HG03095 (cell line): ENCODE measurements around the gene UBA5.
"Not testable (repeated sequence)": the region's sequence is repeated elsewhere in the genome, so short reads cannot be mapped to it uniquely, and the experiment has no call there.

Experiments used
- ATAC-seq: cut with Tn5 transposase; IDR thresholded peaks from one replicate; pipeline ENCODE4 v1.9.1; 2021; ENCODE audit warnings: moderate library complexity; ENCODE audit not compliant: unreplicated experiment

UBA5 gene

DNA sequence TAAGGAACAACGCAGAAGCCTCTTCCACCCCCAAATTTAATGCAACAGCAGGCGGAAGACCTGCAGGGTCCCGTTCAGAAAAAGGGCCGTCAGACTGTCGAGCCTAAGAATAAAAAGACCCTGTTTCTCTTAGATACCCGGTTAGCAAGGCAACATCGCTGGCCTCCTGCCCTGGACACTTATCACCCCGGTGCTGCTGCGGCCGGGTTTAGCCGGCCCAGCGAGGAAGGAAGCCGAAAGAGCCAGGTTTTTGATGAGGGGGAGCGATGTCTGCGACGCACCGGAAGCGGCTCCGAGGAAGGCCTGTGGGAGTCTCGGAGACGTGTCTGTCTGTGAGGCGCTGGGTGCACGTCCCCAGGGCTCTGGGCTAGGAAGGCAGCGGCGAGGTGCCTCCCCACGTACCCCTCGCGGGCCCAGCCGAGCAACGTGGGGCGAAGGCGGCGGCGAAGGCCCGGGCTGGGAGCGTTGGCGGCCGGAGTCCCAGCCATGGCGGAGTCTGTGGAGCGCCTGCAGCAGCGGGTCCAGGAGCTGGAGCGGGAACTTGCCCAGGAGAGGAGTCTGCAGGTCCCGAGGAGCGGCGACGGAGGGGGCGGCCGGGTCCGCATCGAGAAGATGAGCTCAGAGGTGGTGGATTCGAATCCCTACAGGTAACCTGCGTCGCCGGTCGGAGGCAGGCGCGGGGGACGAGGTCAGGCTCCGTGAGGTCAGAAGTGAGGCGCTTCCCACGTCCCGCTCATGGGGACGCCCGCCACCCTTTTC, at the start of gene UBA5:
UBA5 (plus strand) TSS at position 278 of the 759 bp plus-strand sequence; CDS start at position 487, 209 bp downstream.
- peak; percentile 67 for ATAC-seq

DNA sequence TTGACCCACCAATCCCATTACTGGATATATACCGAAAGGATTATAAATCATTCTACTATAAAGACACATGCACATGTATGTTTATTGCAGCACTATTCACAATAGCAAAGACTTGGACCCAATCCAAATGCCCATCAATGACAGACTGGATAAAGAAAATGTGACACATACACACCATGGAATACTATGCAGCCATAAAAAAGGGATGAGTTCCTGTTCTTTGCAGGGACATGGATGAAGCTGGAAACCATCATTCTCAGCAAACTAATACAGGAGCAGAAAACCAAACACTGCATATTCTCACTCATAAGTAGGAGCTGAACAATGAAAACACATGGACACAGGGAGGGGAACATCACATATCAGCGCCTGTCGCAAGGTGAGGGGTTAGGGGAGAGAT, 44.8 kb upstream of the UBA5 start:
- not testable (repeated sequence) for ATAC-seq

DNA sequence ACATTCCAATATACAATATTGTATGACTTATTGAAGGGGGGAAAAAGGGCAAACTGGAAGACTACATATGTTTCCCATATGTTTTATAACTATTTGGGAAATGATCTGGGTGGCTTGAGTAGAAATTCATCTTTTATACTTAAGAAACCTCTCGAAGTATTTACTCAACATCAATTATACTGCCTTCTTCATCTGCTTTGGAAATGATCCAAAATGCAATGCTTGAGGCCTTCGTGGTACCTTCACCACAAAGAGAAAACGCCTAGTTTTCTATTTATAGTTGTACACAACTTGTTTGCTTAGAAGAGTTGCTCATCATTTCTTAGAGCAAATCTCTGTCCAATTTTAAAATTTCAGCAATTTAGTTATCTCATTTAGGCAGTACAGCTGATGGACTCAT, 44.2 kb upstream of the UBA5 start:
- ATAC-seq, result no peak

DNA sequence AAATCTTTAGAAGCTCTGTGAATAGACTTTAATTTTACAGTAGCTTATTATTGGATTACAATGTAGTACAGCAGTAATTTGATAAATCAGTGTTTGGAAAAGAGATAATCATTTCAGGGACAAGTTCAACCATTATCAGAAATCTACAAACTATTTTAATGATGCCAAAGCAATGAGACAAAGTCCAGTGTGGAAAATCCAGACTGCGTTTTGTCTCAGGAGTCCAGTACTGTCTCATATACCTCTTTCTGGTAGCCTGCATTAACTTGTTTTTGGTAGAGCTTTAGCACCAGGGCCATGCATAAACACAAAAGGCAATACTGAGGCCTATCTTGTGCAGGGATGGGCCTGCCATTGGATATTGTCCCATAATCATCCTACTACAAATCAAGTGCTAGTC, 43.3 kb upstream of the UBA5 start:
- no peak for ATAC-seq

DNA sequence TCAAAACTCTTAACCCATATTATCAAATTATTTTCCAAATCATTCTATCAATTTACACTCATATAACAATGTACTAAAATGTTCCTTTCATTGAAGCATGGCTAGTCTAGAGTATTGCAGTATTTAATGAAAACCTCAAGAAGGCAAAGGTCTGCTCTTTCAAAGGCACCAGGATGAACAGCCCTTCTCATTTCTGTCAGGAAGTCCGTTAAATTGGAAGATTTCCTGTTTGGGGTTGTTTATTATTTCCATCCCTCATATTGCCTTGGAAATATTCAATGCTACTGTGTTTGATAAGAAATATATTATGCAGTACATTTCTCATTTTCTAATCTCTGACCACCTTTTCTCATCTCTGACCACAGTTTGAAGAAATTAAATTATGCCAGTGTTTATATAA, 38.0 kb upstream of the UBA5 start:
- no peak for ATAC-seq

DNA sequence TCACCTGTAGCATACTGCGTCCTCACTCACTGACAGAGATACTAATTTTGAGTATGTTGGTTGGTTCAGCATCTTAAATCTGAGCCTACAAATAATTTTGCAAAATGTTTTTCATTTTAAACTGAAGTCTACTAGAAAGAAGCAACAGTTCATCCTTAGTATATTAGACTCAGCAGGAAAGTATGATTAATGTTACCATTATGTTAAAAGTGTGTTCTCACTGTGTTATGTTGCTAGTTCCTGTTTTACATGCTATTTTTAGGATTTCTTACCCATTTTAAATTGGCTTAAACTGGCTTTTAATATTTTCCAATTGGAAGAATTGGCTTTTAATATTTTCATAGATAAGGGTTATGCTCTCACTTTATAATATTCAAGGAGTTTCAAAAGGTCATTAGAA, 37.4 kb upstream of the UBA5 start:
- ATAC-seq, result no peak

DNA sequence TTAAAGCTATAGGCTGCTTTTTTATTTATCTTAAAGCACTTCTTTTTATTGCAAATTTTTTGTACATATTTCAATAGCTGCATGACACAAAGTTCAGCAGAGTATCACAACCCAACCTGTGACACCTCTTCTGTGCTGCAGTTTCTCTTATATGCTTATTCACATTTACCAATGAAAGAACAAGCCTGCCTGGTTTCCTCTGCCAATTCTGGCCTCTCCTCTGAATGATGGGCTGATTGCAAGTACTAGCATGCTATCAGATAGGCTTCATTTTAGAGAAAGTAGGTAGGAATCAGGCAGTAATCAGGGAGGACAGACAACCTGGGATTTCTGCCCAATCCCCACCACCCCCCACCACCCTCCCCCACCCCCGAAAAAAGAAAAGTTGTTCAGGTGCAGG, 36.5 kb upstream of the UBA5 start:
- no peak for ATAC-seq

DNA sequence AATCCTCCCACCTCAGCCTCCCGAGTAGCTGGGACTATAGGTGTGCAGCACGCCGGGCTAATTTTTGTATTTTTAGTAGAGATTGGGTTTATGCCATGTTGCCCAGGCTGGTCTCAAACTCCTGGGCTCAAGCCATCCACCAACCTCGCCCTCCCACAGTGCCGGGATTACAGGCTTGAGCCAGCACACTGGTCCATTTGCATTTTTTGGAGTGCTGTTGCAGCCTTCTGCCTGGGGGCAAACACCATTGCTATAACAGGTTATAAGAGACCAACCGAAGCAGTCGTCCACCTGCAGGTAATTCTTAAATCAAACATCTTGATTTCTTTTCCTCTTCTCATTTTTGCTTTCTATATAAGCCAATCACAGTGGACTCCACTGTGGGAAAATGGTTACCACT, 35.3 kb upstream of the UBA5 start:
- no peak for ATAC-seq

DNA sequence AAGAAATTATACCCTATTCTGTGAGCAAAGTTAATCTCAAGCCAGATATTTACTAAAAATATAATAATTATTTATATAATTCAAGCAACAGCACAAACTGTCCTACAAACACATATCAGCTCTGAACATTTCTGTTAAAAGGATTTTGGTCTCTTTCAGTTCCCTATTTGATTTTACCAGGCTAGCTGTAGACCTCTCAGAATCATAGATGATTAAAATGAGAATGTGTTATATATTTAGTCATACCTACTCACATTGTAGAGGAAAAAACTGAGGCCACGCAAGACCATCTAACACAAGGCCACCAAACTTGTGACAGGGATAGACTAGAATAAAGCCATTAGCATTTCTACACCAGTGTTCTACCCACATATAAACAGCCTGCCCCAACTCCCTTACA, 34.5 kb upstream of the UBA5 start:
- ATAC-seq, result peak; percentile 73

DNA sequence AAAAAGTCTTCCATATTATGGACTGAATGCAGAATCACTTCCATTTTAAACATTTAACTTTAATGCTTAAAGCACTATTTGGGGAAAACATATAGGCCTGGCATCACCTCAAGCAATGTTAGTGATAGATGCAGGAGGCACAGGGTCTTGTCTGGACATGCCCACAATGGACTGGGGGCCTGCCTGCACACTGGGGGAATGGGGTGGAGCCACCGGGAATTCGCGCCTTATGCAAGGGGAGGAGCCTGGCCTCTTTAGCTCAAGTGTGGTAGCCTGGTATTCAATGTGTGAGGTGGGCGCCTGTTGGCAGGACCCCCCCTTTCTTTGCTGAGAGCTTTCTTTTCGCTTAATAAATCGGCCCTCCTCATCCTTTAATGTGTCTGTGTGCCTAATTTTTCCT, 33.2 kb upstream of the UBA5 start:
- ATAC-seq, result no peak

DNA sequence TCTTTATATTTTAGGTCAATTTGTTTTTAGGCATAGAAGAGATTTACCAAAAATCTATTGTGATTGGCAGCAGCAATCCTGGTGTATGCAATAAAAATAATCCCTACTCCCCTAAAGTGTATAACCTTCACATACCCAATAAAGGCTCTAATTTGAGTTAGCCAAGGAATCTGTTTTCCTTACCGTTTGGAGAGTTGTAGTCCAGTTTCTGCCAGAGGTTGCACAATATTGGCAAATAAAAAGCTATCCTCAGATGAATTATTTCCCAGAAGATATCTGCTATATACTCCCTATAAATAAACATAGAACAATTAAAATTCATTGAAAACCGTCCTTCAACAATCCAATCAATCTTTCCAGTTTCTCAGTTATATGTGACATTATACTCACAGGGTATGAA, 32.0 kb upstream of the UBA5 start:
- ATAC-seq, result no peak

DNA sequence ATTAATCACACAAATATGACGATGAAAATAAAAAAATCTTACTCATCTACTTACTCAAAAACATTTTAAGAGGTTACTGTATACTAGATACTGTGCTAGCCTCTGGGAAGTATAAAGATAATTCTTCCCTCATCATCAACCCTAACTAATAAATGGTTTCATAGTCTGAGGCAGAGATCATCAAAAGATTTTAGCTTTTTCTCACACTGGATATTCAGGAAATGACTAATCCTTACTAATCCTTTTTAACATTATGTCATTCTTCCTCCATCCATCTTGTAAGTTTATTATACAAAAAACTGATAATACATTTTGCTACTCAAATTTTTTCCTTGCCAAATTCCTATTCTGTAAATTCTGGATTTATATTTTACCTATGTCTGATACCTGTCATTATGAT, 30.2 kb upstream of the UBA5 start:
- no peak for ATAC-seq

DNA sequence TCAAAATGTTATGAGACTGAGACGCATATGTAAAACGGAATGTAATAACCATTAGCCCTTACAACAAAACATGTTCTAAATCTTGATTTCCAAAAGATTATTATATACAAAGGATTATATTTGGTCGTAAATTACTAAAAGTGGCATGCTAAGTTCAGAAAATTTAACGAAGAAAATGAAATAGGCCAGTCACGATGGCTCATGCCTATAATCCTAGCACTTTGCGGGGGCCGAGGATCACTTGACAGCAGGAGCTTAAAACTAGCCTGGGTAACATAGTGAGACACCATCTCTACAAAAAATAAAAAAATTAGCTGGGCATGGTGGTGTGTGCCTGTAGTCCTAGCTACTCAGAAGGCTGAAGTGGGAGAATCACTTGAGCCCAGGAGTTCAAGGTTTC, 29.5 kb upstream of the UBA5 start:
- ATAC-seq, result no peak

DNA sequence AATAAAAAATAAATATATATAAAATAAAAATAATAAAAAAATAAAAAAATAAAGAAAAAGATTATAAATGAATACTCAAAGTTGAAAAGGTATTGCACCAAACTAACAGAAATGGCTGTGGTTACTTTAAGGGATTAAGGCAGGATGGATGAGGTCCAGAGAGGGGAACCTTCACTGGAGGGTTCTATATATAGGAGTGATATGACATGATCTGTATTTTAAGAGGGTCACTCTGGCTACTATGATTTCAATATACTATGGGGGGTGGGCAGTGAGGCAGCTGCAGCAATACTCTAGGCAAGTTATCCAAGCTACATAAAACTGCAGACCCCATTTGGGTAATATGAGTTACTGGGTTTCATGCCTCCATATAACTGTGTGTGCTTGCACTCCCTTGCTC, 25.1 kb upstream of the UBA5 start:
- no peak for ATAC-seq

DNA sequence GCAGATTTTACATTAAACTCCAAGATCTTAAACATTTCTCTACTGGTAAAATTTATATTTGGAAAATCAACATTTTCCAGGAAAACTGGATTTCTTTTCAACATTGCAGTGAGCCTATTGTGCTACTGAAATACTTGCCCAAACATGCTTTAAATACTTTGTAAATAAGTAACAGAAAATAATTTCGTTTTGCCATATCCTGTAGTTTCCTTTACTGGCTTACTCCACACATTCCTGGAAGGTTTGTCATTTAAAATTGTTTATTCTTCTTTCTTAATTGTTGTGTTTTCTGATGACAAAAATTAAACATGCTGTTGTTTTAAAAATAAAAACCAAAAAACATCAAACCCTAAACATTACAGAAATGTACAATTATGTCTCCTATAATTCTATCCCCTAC, 22.5 kb upstream of the UBA5 start:
- ATAC-seq, result no peak

DNA sequence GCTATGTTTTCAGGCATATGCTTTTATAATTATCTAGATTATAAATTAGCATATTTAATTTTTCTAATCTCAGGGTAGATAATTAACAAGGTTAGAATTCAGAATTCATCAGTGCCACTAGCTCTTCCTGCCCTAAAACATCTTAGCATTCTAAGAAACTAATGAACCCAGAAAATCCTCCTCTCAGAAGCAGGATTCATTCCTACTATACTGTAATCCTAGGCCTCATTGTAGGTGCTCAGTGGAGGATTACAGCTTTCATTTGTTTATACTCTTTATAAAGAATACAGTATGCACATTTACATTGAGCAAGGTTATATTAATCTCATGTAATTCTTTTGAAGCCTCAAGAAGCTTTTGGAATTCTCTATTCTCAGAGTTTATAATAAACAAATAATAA, 21.4 kb upstream of the UBA5 start:
- ATAC-seq, result no peak

DNA sequence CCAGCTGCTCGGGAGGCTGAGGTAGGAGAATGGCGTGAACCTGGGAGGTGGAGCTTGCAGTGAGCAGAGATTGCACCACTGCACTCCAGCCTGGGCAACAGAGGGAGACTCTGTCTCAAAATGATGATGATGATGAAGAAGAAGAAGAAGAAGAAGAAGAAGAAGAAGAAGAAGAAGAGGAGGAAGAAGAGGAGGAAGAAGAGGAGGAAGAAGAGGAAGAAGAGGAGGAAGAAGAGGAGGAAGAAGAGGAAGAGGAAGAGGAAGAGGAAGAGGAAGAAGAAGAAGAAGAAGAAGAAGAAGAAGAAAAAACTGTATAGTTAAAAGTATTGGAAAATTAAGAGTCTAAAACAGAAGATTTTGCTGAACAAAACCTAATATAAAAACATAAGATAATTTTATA, 18.7 kb upstream of the UBA5 start:
- not testable (repeated sequence) for ATAC-seq

DNA sequence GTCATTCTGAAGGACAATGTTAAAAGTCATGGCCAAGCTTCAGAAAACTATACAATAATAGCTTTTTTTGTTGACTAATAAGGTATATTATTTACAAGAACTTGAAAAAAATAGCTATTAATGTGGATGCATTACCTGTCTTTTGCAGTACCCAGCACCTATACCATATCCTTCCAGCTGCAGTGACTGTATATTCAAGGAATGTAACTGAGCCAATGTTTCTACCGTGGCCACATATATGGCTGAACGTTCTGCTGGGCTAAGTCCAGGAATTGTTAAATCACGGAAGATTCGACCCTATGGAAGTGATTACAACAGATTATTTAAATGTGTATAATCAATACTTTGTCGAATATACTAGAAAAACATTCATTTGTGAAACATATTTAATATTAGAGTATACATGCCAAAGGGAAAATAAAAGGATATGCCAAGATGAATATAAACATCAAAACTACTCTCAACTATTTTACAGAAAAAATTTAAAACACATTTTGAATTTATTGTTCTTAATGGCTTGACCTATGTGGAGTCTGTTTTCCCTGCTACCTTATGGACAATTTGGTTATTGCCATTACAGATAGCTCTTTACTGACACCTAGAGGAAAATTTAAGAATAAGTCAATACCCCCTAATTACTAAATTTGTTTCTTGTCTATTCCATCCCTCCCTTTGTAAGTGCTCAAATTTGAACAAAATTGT, 18.1 kb upstream of the UBA5 start:
- ATAC-seq, result no peak

DNA sequence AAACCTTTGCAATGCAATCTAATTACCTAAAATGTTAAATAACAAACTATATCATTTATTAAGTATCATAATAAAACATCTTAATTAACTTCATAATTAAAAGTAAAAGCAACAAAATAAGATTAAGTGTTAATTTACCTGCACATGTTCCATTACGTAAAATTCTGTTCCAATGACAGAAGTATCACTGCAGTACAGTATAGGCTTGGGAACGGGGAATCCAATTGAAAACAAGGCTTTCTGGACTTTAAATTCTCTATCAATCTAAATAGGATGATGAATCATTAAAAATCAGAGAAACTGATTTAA, 17.6 kb upstream of the UBA5 start:
- ATAC-seq, result no peak

DNA sequence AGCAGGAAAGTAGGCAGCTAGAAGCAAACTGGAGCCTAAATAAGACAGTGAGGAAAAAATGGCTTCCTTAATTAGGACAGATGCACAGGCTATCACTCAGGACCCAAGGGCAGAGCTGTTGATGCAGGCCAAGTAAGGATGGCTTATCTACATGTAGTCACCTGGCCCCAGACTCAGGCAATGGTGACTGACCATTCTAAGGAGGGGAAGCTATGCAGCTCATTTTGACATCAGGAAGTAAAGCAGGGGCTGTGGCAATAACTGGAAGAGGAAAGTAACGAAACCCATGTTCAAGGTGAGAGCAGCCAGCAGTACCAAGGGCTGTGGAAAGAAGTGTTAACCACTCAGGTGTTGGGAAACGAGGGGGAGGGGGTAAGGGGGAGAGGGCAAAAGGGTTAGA, 16.8 kb upstream of the UBA5 start:
- ATAC-seq, result no peak

DNA sequence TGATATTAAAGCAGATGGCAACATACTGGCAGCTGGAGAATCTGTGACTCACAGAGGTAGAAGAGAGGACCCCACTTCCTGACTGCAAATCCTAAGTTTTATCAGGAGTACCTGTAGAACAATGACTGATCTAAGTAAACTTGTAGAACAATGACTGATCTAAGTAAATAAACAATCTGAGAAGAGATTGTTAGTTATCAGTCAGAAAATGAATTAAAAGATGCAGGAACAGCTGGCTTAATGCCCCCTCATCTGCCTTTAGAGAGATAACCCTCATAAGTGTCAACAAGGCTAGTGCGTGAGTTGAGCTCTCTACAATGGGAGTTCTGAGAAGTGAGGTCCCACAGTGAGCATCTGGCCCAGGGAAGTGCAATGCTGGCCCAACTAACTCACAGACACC, 15.1 kb upstream of the UBA5 start:
- no peak for ATAC-seq

DNA sequence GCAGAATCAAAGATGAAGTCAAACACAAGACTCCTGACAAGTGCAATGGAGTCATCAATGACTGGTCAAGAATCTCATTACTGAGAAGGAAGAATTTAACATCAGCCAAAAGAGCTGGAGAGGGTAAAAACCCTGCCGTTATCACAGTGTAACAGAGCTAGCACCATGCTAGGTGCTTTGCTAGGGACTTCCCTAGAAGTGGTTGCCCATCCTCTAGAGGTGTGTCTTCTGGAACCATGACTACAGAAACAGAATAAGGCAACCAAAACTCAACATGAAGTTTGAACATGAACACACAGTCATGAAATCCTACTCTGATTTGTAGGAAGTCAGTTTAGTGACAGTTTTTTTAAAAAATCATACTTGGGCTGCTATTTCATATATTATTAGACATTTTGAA, 10.0 kb upstream of the UBA5 start:
- ATAC-seq, result no peak
